ENCODE results near the gene ERGIC3. TPM values are rescaled to one million over a fixed set of nuclear protein-coding genes. Genes with fewer than 3 reads are reported as not detected.

The ERGIC3 gene
- total RNA-seq, 5 donors from 2014 or later (not counting 1 experiment from before 2014, with no cell fraction given): 135 to 180 (median 166) TPM

GRCh38 chr20:35508493-35509218, 33.2 kb upstream of the ERGIC3 start:
- 100% methylated on average over 9 of the region's 10 CpGs for WGBS (ENCODE audit: insufficient coverage)
- no peak overlapping the region for H3K4me3 ChIP-seq (ENCODE audit: control insufficient read depth in 1 of 2, extremely low read depth in 1 of 2, low read length in 1 of 2)
- no peaks in the 10 kb centered on the region for H3K27me3 ChIP-seq (replicated peaks in 1 of 2; ENCODE audit: control insufficient read depth in 2 of 2, extremely low read depth in 1 of 2, insufficient read depth in 2 of 2, low read length in 1 of 2)
- peaks cover 0 to 17% of the 10 kb centered on the region in 2 experiments for H3K4me1 ChIP-seq (ENCODE audit: control insufficient read depth in 1 of 2, extremely low read depth in 1 of 2, insufficient read depth in 2 of 2, low read length in 2 of 2)
- H3K36me3 ChIP-seq (ENCODE audit: control insufficient read depth in 2 of 2, extremely low read depth in 1 of 2, insufficient read depth in 1 of 2, low read length in 1 of 2): peaks cover 29 to 93% of the 10 kb centered on the region in 2 donors
- no peak overlapping the region for H3K27ac ChIP-seq (ENCODE audit: low read length)
- Mint-ChIP-seq H3K4me3 (no peak overlapping the region), H3K27me3 (no peaks in the 10 kb centered on the region), H3K9me3 (no peaks in the 10 kb centered on the region), H3K36me3 (peaks cover 56% of the 10 kb centered on the region), H3K27ac (peak overlapping the region in 1 of 2 donors; percentile 39), H3K4me1 (peaks cover 24 to 34% (median 29%) of the 10 kb centered on the region in 3 donors)
- POLR2A ChIA-PET: no interaction called here
- ATAC-seq (replicated peaks in 1 of 4) (no peak), DNase-seq (no peak)
- H3K9me3 ChIP-seq: no peaks in the 10 kb centered on the region
- CTCF ChIA-PET: interaction anchor here in 1 of 2 donors (0.6 kb wide), 1 partner anchor 355 kb away, joined by 3 read pairs; no protein-coding TSS in a partner anchor

- DNase-seq (no peak), ATAC-seq (replicated peaks in 1 of 4) (no peak)
- Mint-ChIP-seq H3K9me3 (no peaks in the 10 kb centered on the region), H3K27me3 (no peaks in the 10 kb centered on the region), H3K27ac (peak overlapping the region in 1 of 2 donors; percentile 34), H3K36me3 (peaks cover 42% of the 10 kb centered on the region), H3K4me3 (no peak overlapping the region), H3K4me1 (peaks cover 9 to 12% (median 11%) of the 10 kb centered on the region in 3 donors)
- Histone ChIP-seq H3K36me3 (ENCODE audit: control insufficient read depth in 2 of 2, extremely low read depth in 1 of 2, insufficient read depth in 1 of 2, low read length in 1 of 2) (peaks cover 29 to 88% of the 10 kb centered on the region in 2 donors), H3K27ac (ENCODE audit: low read length) (no peak overlapping the region), H3K4me3 (ENCODE audit: control insufficient read depth in 1 of 2, extremely low read depth in 1 of 2, low read length in 1 of 2) (no peak overlapping the region), H3K27me3 (replicated peaks in 1 of 2; ENCODE audit: control insufficient read depth in 2 of 2, extremely low read depth in 1 of 2, insufficient read depth in 2 of 2, low read length in 1 of 2) (no peaks in the 10 kb centered on the region), H3K9me3 (no peaks in the 10 kb centered on the region), H3K4me1 (ENCODE audit: control insufficient read depth in 1 of 2, extremely low read depth in 1 of 2, insufficient read depth in 2 of 2, low read length in 2 of 2) (peaks cover 0 to 3% of the 10 kb centered on the region in 2 experiments)
- CTCF ChIA-PET: interaction anchor here (0.6 to 0.7 kb wide), 4 partner anchors 165 to 435 kb away, joined by 3 to 4 read pairs (median 4); no protein-coding TSS in a partner anchor
- POLR2A ChIA-PET: no interaction called here
- 98% methylated on average over 5 of the region's 12 CpGs for WGBS (ENCODE audit: insufficient coverage)
These were observed 30.7 kb upstream of the ERGIC3 start for GRCh38 chr20:35510951-35511735.

- POLR2A ChIA-PET: no interaction called here
- CTCF ChIA-PET: interaction anchor here in 1 of 2 donors (0.9 kb wide), 1 partner anchor 41 kb away, joined by 3 read pairs; no protein-coding TSS in a partner anchor
- no peaks in the 10 kb centered on the region for H3K27me3 Mint-ChIP-seq
- H3K27ac ChIP-seq (ENCODE audit: low read length): no peak overlapping the region
- H3K9me3 Mint-ChIP-seq: no peaks in the 10 kb centered on the region
- WGBS (ENCODE audit: insufficient coverage): 100% methylated on average over 1 of the region's 2 CpGs
- H3K4me1 Mint-ChIP-seq: peaks cover 3 to 5% (median 4%) of the 10 kb centered on the region in 3 donors
- ATAC-seq (replicated peaks in 1 of 4): no peak
- no peak overlapping the region for H3K4me3 ChIP-seq (ENCODE audit: control insufficient read depth in 1 of 2, extremely low read depth in 1 of 2, low read length in 1 of 2)
- H3K27me3 ChIP-seq (replicated peaks in 1 of 2; ENCODE audit: control insufficient read depth in 2 of 2, extremely low read depth in 1 of 2, insufficient read depth in 2 of 2, low read length in 1 of 2): no peaks in the 10 kb centered on the region
- H3K4me1 ChIP-seq (ENCODE audit: control insufficient read depth in 1 of 2, extremely low read depth in 1 of 2, insufficient read depth in 2 of 2, low read length in 2 of 2): no peaks in the 10 kb centered on the region
- no peaks in the 10 kb centered on the region for H3K9me3 ChIP-seq
- peaks cover 40% of the 10 kb centered on the region for H3K36me3 Mint-ChIP-seq
- H3K4me3 Mint-ChIP-seq: no peak overlapping the region
- no peak for DNase-seq
- peak overlapping the region; percentile 19 to 24 for H3K27ac Mint-ChIP-seq
- peaks cover 27 to 80% of the 10 kb centered on the region in 2 donors for H3K36me3 ChIP-seq (ENCODE audit: control insufficient read depth in 2 of 2, extremely low read depth in 1 of 2, insufficient read depth in 1 of 2, low read length in 1 of 2)
These were observed 30.0 kb upstream of the ERGIC3 start for GRCh38 chr20:35511814-35512420.

- H3K36me3 Mint-ChIP-seq: peaks cover 28% of the 10 kb centered on the region
- 97% methylated on average over 6 of the region's 11 CpGs for WGBS (ENCODE audit: insufficient coverage)
- Histone ChIP-seq H3K36me3 (ENCODE audit: control insufficient read depth in 2 of 2, extremely low read depth in 1 of 2, insufficient read depth in 1 of 2, low read length in 1 of 2) (peaks cover 10 to 55% of the 10 kb centered on the region in 2 donors), H3K27ac (ENCODE audit: low read length) (no peak overlapping the region), H3K9me3 (no peaks in the 10 kb centered on the region), H3K27me3 (replicated peaks in 1 of 2; ENCODE audit: control insufficient read depth in 2 of 2, extremely low read depth in 1 of 2, insufficient read depth in 2 of 2, low read length in 1 of 2) (no peaks in the 10 kb centered on the region), H3K4me3 (ENCODE audit: control insufficient read depth in 1 of 2, extremely low read depth in 1 of 2, low read length in 1 of 2) (no peak overlapping the region), H3K4me1 (ENCODE audit: control insufficient read depth in 1 of 2, extremely low read depth in 1 of 2, insufficient read depth in 2 of 2, low read length in 2 of 2) (no peaks in the 10 kb centered on the region)
- no peak overlapping the region for H3K4me3 Mint-ChIP-seq
- ChIA-PET POLR2A (no interaction called here), CTCF (no interaction called here)
- peak overlapping the region in 1 of 2 donors; percentile 4 for H3K27ac Mint-ChIP-seq
- H3K9me3 Mint-ChIP-seq: no peaks in the 10 kb centered on the region
- ATAC-seq (replicated peaks in 1 of 4) (no peak), DNase-seq (no peak)
- no peaks in the 10 kb centered on the region for H3K4me1 Mint-ChIP-seq
- H3K27me3 Mint-ChIP-seq: no peaks in the 10 kb centered on the region
These were observed 27.4 kb upstream of the ERGIC3 start for GRCh38 chr20:35514371-35514932.

GRCh38 chr20:35515341-35515740, 26.5 kb upstream of the ERGIC3 start:
- no peak overlapping the region for H3K4me3 Mint-ChIP-seq
- no peaks in the 10 kb centered on the region for H3K27me3 Mint-ChIP-seq
- ATAC-seq (replicated peaks in 1 of 4): no peak
- no peaks in the 10 kb centered on the region for H3K9me3 Mint-ChIP-seq
- H3K27me3 ChIP-seq (replicated peaks in 1 of 2; ENCODE audit: control insufficient read depth in 2 of 2, extremely low read depth in 1 of 2, insufficient read depth in 2 of 2, low read length in 1 of 2): no peaks in the 10 kb centered on the region
- no peaks in the 10 kb centered on the region for H3K9me3 ChIP-seq
- H3K4me1 Mint-ChIP-seq: no peaks in the 10 kb centered on the region
- peaks cover 22% of the 10 kb centered on the region for H3K36me3 Mint-ChIP-seq
- 93% methylated on average over 2 of the region's 4 CpGs for WGBS (ENCODE audit: insufficient coverage)
- H3K27ac ChIP-seq (ENCODE audit: low read length): no peak overlapping the region
- H3K4me3 ChIP-seq (ENCODE audit: control insufficient read depth in 1 of 2, extremely low read depth in 1 of 2, low read length in 1 of 2): no peak overlapping the region
- peaks cover 10 to 46% of the 10 kb centered on the region in 2 donors for H3K36me3 ChIP-seq (ENCODE audit: control insufficient read depth in 2 of 2, extremely low read depth in 1 of 2, insufficient read depth in 1 of 2, low read length in 1 of 2)
- no peak for DNase-seq
- no peaks in the 10 kb centered on the region for H3K4me1 ChIP-seq (ENCODE audit: control insufficient read depth in 1 of 2, extremely low read depth in 1 of 2, insufficient read depth in 2 of 2, low read length in 2 of 2)
- POLR2A ChIA-PET: no interaction called here
- H3K27ac Mint-ChIP-seq: no peak overlapping the region
- CTCF ChIA-PET: interaction anchor here in 1 of 2 donors (0.6 kb wide), 1 partner anchor 11 kb away, joined by 6 read pairs; no protein-coding TSS in a partner anchor
